Measurements from ENCODE around the gene MAGEE1.
A peak's percentile ranks its signal among the peaks of the same experiment; 100 is the strongest.

GRCh38 chrX:76454456-76454927, 27.0 kb downstream of the MAGEE1 start:
- no peak for TF ChIP-seq EZH2phosphoT487 (IDR thresholded peaks at IDR 0.05; ENCODE audit: borderline replicate concordance, low read depth)
- TF ChIP-seq PBX3 (IDR thresholded peaks at IDR 0.05), result no peak
- TF ChIP-seq, protein P1, sequence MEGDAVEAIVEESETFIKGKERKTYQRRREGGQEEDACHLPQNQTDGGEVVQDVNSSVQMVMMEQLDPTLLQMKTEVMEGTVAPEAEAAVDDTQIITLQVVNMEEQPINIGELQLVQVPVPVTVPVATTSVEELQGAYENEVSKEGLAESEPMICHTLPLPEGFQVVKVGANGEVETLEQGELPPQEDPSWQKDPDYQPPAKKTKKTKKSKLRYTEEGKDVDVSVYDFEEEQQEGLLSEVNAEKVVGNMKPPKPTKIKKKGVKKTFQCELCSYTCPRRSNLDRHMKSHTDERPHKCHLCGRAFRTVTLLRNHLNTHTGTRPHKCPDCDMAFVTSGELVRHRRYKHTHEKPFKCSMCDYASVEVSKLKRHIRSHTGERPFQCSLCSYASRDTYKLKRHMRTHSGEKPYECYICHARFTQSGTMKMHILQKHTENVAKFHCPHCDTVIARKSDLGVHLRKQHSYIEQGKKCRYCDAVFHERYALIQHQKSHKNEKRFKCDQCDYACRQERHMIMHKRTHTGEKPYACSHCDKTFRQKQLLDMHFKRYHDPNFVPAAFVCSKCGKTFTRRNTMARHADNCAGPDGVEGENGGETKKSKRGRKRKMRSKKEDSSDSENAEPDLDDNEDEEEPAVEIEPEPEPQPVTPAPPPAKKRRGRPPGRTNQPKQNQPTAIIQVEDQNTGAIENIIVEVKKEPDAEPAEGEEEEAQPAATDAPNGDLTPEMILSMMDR (IDR thresholded peaks at IDR 0.05), result peak; percentile 67
- TF ChIP-seq EP300 (IDR thresholded peaks at IDR 0.05; ENCODE audit: borderline replicate concordance in 1 of 2, low read depth in 1 of 2, low read length in 1 of 2), result no peak
- TF ChIP-seq JUND (IDR thresholded peaks at IDR 0.05), result no peak
- TF ChIP-seq ELF1 (IDR thresholded peaks at IDR 0.05), result no peak
- no peak for TF ChIP-seq RCOR1 (IDR thresholded peaks at IDR 0.05; ENCODE audit: low read length)
